Stimulated activated CD8-positive, alpha-beta memory T cell treated with anti-CD3 and anti-CD28 coated beads, Interleukin-15, amount 100 ng/mL, for 48 hours (primary cell): ENCODE measurements around the gene ANGPTL5.
A peak's percentile ranks its signal among the peaks of the same experiment; 100 is the strongest.
"Not testable (repeated sequence)": the region's sequence is repeated elsewhere in the genome, so short reads cannot be mapped to it uniquely, and the experiment has no call there.

ENCODE experiments used
- DNase-seq, 2 donors: peaks; one replicate each; pipeline ENCODE4 v3.0.0-alpha.2; 2020; ENCODE audit warnings: low read depth in 2 of 2

ANGPTL5 gene

DNA sequence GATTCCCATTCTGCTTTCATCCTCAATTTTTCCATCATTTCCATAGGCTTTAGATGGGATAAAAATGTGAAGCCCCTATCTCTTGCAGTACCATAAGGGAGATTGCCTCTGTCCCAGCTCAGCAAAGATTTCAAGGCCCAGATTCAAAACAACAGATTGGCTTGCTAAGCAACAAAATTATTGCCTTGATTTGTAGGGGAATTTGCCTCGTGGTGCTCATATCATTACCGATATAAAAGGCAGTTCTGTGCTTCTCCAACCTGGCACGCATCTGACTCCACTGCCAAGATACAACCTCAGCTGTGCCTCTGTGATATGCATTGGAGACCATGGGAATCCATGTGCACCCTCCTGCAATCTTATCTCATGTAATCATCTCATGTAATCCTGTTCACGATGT lies 26.6 kb downstream of the ANGPTL5 start:
- no peak for DNase-seq

DNA sequence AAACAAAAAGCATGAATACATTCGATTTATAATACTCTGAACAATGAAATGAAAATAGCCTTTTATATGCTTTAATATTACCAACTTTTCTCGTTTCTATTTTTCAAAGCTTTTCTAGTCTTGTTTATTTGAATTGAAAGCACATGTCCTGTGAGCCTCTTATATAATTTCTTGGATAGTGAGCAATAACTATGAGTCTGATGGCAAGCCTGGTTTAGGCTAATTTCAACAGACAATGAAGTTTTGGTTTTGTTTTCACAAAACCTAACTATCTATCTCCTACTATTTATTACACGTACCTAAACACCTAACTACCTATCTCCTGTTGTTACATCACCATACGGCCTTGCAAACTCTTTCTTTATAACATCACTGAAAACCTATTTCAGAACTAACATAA lies 30.7 kb downstream of the ANGPTL5 start:
- no peak for DNase-seq

DNA sequence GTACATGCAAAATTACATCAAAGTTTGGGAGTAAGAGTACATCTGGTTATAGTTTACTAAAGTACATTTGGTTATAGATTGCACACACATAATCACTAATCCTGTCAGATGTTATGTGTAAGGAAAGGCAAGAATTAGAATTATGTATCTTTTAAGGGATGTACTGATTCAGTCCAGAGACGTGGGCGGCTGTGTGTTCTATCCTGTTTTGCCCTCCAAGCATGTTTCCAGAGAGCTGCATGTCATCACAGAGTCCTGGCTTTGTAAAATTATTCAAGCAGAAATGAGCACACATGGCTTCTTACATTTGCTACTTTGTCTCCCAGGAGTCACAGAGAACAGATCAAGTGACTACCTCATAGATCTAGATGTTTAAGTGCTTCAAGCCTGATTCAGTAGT lies 34.7 kb downstream of the ANGPTL5 start:
- no peak for DNase-seq

DNA sequence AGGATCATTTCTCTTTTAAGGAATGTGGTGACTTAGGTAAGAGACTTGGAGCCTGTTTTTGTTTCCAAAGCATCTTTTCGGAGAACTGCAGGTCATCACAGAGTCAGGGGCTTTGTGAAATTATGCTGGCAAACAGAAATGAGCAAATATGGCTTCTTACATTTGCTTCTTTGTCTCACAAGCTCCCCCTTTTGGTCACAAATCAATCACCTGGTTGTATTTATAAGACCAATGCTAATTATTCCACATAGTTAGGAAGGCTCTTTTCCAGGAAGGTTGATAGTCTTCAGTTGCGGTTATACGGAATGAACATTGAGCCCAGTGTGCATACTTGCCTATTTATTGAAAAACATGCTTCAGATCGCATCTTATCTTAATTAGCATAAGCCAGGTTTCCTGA lies 36.1 kb downstream of the ANGPTL5 start:
- DNase-seq = no peak

DNA sequence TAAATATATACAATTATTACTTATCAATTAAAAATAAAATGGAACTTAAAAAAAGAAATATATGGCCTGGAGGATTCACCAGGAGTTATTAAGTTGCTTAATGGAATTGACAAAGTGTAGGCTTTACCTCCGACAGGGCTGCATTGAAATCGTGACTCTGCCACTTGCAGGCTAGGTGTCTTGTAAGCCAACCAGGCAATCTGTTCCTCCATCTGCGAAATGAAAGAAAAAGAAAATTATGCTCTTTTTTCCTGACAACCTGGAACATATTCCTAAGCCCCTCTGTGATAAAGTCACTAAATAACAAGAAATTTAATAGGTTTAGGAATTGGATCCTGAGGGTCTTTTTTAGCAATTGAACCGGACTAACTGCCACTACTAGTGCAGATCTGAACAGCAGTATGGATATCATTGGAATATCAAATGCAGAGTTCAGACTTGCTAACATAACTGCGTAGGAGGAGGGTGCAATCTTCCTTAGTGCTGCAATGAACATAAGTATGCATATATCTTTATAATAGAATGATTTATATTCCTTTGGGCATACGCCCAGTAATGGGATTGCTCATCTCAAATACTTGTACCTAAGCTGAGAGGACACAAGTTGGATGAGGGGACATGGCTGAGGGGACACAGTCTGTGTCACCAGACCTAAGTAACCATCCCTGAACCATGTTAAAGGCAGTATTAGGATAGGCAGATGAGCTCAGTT lies 44.0 kb downstream of the ANGPTL5 start:
- no peak for DNase-seq

DNA sequence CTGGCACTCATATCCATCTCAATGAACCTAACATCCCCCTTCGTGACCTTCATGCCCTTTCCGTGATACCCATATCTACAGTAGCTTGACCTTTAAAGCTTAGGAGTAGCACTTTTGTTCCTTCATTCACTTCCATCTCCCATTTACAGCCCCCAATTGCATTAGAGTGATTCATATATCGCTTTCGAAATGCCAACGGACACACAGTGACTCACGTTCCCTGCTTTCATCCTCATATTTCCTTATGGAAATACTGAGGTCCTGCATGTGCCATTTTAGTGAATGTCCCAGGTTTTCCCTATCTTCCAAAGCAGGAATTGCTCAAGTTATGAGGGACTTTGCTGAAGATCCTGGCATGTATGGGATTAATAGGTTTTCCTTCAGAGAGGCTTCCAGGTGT lies 45.8 kb downstream of the ANGPTL5 start:
- no peak for DNase-seq

DNA sequence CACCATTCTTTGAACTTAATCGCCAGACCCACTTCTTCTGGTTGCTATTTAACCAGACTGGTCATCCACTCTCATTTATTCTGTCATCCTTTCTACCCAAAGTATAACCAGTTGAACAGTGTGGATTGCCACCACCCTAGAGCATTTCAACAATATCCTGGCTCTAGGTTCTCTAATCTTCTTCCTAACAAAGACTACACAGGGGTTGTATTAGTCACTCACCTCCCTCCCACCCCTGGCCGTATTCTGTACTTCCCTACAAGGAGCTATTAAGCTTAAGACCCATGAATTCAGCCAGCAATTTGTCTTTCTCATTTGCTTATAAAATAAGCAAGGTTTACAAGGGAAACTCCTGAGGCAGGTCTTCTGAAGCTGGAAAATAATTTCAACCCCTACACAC lies 48.4 kb downstream of the ANGPTL5 start:
- DNase-seq = no peak

DNA sequence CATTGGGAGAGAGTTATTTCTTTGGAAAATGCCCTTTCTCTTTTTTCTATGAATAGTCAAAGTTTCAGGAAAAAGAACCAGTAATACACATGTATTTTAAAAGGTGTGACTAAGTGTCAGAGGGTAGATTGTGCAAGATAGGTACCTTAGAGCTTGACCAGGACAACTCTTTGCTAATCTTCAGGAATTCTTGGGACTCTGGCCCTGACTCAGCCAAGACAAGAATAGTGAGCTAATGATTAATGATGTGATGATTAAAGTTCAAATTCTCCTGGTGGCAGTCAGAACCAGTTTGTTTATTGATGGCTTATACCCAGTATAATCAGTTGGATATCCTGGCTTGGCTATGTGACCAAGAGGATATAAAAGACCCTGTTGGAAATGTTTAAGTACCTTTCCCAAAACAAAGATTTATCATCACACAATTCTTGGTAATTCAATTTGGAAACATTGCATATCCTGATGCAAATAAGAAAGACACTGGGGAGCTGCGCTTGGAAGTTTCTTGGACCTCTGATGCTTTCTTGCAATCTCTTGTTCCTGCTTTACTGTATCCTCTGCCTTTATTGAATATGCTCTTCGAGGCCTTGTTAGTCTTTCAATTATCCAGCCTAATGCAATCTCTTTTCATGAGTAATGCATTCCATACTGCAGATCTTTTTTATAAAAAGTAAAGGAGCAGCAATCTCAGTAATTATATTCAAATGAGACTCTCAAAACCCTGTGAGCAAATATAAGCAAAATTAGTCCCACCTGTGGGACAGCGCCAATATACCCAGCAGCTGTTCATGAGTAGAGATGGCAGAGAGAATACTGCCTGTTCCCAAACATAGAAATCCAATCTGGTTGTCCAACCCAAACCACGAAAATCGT lies 49.5 kb downstream of the ANGPTL5 start:
- DNase-seq = no peak

DNA sequence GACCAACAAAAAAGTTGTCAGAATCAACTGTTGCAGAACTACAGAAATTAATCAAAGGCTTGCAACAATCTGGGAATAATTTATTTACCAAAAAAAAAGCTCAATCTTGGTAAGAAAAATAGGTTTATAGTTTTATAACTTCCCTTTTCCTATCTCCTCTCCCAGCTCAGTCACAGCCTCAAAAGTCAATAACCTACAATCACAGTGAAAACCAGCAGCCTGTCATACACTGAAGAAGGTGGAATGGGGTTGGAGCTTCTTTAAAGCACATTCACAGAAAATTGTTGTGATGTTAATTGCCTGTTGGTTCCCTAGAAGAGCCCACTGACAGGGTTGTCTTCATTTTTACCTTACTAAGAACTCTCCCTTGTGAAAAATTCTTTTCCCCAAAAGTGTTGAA lies 52.2 kb downstream of the ANGPTL5 start:
- DNase-seq = no peak

DNA sequence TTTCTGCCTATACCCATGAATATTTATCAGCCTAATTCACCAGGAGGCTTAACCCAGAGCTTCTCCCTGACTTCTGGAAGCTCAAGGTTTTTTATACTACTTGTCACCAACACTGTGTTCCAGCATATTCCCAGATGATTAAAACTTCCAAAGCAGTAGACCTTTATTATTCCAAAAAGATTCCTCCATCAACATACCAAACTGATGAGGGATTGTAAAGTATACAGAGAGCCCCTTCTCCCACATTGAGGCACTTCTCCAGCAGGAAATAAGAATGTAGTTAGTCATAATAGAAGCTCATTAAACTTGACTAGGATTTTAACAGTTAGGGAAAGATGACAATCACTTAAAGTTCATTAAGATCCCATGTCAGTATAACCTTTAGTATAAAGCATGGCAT lies 53.0 kb downstream of the ANGPTL5 start:
- no peak for DNase-seq

DNA sequence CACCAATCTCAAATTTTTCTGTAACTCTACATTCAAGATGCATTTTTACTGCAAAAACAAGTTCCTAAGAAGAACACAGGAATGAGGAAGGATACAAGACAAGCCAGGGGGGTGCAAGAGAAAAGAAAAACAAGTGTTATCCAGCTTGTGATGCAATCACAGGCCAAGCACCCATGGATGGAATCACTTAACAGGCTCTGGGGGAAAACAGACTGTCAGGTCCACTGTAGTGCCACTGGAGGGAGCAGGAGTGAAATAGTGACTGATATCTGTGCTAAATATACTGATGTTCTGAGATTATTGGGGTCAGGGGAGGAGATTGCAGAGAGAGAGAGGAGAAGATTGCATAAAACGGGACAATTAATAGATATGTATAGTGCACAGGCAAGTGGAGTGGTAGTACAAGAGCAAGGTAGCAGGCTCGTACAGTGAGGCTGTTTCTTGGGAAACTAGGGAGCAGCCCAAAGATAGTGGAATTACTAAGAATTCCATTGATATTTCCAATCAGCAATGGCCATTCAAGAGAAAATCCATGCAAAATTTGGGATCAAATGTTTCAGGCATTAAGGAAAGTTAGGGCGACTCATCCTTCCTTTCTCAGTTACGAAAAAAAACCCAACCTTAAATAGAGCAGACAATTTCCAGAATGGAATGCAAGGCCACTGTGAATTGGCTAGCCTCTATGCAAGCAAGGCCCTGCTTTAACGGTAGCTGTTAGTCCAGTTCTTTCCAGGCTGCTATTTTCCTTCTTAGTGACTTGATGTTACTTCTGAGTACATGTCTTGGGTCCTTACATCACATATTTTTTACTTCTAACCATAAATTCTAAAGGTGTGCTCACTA lies 53.7 kb downstream of the ANGPTL5 start:
- no peak for DNase-seq

DNA sequence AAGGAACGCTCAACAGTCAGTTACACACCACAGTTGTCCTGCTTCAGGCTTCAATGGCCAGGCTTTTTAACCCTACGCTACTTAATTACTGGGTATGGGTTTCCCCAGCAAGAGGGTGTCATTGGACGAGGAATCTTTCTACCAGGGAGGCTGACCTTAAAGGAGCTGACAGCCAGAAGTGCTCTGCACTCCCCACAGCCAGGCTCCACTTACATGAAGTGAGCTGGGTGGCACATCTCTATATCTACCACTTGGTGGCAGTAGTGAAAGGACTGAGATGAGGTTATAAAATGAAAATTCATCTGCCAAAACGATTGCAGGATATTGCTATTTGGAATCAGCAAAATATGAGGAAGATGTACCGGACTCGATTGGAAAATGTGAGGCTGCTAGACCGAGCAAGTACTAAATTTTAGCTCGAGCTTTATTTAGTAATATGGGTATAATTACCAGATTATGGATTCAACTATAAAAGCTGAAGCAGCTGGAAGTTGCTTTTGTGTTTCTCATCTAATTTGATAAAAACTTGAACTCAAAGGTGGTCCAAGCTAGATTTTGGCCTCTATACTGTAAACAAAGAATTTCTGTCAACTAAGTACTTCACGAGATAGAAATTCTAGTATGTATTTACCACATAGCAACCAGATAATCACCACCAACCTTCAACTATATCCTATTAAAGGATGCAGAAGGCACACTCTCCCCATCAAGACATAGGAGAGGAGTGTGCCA lies 55.5 kb downstream of the ANGPTL5 start:
- peak in 1 of 2 donors; percentile 0 for DNase-seq

DNA sequence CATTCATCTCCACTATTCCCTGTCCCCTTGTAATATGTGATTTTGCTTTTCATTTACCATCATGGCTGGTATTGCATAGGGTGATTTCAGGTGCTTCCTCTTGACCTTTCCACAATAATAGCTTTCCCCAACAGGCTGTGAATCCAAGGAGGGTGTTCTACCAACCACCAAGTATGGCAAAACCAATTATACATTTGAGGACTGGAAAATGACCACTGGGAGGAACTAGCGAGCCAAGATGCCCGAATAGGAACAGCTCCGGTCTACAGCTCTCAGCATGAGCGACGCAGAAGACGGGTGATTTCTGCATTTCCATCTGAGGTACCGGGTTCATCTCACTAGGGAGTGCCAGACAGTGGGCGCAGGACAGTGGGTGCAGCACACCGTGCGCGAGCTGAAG lies 64.1 kb downstream of the ANGPTL5 start:
- not testable (repeated sequence) for DNase-seq

DNA sequence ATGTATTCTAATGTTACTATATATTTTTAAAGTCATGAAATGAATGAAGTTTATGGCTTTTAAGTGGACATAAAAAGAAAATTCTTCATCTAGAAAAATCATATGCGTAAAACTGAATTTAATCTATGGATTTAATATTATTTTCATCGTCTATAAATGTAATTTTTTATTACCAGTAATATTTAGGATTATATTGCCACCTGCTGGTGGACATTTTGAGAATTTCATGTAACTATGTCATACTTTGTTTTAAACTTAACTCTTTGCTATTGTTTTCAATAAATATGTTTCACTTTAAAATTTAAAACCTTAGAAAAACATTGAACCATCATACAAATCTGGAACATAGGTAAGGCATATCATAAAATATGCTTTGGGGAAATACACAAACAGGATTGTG lies 68.1 kb downstream of the ANGPTL5 start:
- no peak for DNase-seq

DNA sequence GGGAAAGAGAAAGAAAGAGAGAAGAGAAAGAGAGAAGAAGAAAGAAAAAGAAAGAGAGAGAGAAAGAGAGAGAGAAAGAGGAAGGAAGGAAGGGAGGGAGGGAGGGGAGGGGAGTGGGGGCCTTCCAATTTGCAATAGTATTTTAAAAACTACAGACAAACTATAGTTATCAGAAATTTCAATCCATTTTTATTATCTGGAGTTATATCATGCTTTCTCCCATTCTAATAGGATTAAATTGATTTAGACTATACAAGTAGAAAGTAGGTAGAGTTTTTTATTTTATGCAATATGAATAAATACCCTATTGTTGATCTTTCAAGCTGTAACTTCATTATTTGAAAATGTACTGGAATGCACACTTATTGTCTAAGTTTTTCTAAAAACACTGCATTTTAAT lies 71.7 kb downstream of the ANGPTL5 start:
- no peak for DNase-seq

DNA sequence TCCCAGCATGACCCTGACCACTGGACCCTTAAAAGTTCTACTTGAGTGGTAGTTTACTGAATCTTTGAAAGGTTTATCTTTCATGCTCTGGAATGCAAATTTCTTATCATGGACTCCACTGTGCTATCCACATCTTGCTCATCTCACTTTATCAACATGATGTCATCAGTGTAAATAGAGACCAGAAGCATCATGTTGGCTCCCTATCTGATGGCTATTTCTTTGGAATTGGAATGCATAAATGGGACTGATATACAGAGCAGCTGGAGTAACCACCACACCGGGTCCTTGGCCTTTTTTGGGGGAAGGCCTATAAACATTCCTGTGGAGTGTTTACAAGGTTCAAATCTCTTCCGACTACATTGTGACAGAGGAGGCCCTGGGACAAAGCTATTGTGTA lies 75.6 kb downstream of the ANGPTL5 start:
- DNase-seq = no peak
